ENCODE data around the gene ANKRD29. TPM values are rescaled to one million over a fixed set of nuclear protein-coding genes. Genes with fewer than 3 reads are reported as not detected.
A peak's percentile ranks its signal among the peaks of the same experiment; 100 is the strongest.

Gene ANKRD29
- total RNA-seq, 1 donor: 0.43 TPM

GRCh38 chr18:23684515-23685197 lies 21.9 kb upstream of the ANKRD29 start:
- TF ChIP-seq CTCF (IDR thresholded peaks at IDR 0.05; ENCODE audit: insufficient read depth, low read depth, low read length): no peak
- peak; percentile 54 for DNase-seq (ENCODE audit: low read depth)
- peak overlapping the region; percentile 9 for H3K4me3 ChIP-seq (ENCODE audit: low read depth, low read length)

GRCh38 chr18:23683671-23684070 lies 21.0 kb upstream of the ANKRD29 start:
- no peak for TF ChIP-seq CTCF (IDR thresholded peaks at IDR 0.05; ENCODE audit: insufficient read depth, low read depth, low read length)
- no peak for DNase-seq (ENCODE audit: low read depth)
- H3K4me3 ChIP-seq (ENCODE audit: low read depth, low read length): no peak overlapping the region

GRCh38 chr18:23683155-23683554 lies 20.4 kb upstream of the ANKRD29 start:
- TF ChIP-seq CTCF (IDR thresholded peaks at IDR 0.05; ENCODE audit: insufficient read depth, low read depth, low read length): no peak
- DNase-seq (ENCODE audit: low read depth): no peak
- H3K4me3 ChIP-seq (ENCODE audit: low read depth, low read length): no peak overlapping the region

- no peak overlapping the region for H3K4me3 ChIP-seq (ENCODE audit: low read depth, low read length)
- no peak for TF ChIP-seq CTCF (IDR thresholded peaks at IDR 0.05; ENCODE audit: insufficient read depth, low read depth, low read length)
- no peak for DNase-seq (ENCODE audit: low read depth)
Observed at GRCh38 chr18:23682472-23682871, 19.8 kb upstream of the ANKRD29 start.

GRCh38 chr18:23682045-23682444 lies 19.3 kb upstream of the ANKRD29 start:
- TF ChIP-seq CTCF (IDR thresholded peaks at IDR 0.05; ENCODE audit: insufficient read depth, low read depth, low read length): no peak
- no peak for DNase-seq (ENCODE audit: low read depth)

GRCh38 chr18:23675896-23676295 lies 13.2 kb upstream of the ANKRD29 start:
- no peak for DNase-seq (ENCODE audit: low read depth)
- no peak for TF ChIP-seq CTCF (IDR thresholded peaks at IDR 0.05; ENCODE audit: insufficient read depth, low read depth, low read length)
- H3K4me3 ChIP-seq (ENCODE audit: low read depth, low read length): no peak overlapping the region

More at GRCh38 chr18:23682045-23682444, 19.3 kb upstream of the ANKRD29 start:
- no peak overlapping the region for H3K4me3 ChIP-seq (ENCODE audit: low read depth, low read length)

- no peak for TF ChIP-seq CTCF (IDR thresholded peaks at IDR 0.05; ENCODE audit: insufficient read depth, low read depth, low read length)
- no peak overlapping the region for H3K4me3 ChIP-seq (ENCODE audit: low read depth, low read length)
- DNase-seq (ENCODE audit: low read depth): no peak
Observed at GRCh38 chr18:23675236-23675635, 12.5 kb upstream of the ANKRD29 start.

Measured in fibroblast of villous mesenchyme (primary cell).